Measurements from ENCODE around the gene DNAJC5G. TPM values are rescaled to one million over a fixed set of nuclear protein-coding genes. Genes with fewer than 3 reads are reported as not detected.

Gene DNAJC5G
- total and polyA plus RNA-seq, 2 of the 13 experiments (the other 11 are each of a cell fraction or from before 2014, with no cell fraction given) = 0.05 TPM; not detected in 1

DNA sequence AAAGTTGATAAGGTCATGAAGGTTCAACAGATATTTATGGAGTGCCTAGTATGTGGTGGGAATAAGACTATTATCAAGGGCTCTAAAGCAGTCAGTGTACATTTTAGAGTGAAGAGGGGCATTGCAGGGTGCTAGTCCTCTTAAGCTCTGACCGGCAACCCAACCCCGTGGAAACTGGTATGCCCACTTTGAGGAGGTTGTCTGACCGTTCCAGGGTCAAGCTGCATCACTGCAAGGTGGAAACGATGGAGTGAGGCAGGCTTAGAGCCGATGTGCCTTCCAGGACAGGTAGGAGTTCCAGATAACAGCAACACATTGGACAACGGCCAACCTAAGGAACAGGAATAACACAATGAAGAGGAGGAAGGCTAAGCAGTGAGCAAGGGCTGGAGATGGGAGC lies 34.4 kb downstream of the DNAJC5G start:
- peak; percentile 8 for FAIRE-seq
- BruUV-seq (replicated peaks) = no TSS peak
- no peaks in the 10 kb centered on the region for H3K79me2 ChIP-seq (ENCODE audit: insufficient read depth, low read length)
- no peak overlapping the region for H3K9ac ChIP-seq (ENCODE audit: insufficient read depth, low read depth, low read length)
- H3K36me3 ChIP-seq (replicated peaks in 1 of 2; ENCODE audit: control insufficient read depth in 1 of 2, insufficient read depth in 2 of 2, low read length in 2 of 2) = peaks cover 0 to 2% of the 10 kb centered on the region in 2 experiments; a peak in 2 of 5 replicates
- no peak for ATAC-seq
- CTCF ChIA-PET (ENCODE audit: low intra/inter-chr PET ratio, low total read pairs) = no interaction called here
- peaks cover 32% of the 10 kb centered on the region for H3K4me1 ChIP-seq (ENCODE audit: insufficient read depth, low read length)
- 91% methylated on average over 6 of the region's 6 CpGs for WGBS (ENCODE audit: low lambda C conversion rate)
- no peaks in the 10 kb centered on the region for H3K9me3 ChIP-seq (ENCODE audit: low read length)
- H3K4me3 ChIP-seq (replicated peaks in 1 of 3; ENCODE audit: insufficient read depth in 1 of 3, low read depth in 2 of 3, low read length in 3 of 3) = no peak overlapping the region
- intact Hi-C loops (cut with micrococcal nuclease; ENCODE audit: unreplicated experiment) = no loop called here
- in situ Hi-C loops (cut with HindIII; ENCODE audit: extremely low pct_ligation_motif_present, low pct_unique_long_range_greater_than_20kb) = no loop called here
- H4K20me1 ChIP-seq (ENCODE audit: insufficient read depth, low read length) = no peaks in the 10 kb centered on the region
- no peak overlapping the region for H3K27ac ChIP-seq (ENCODE audit: extremely low read length, insufficient read depth, low read length)
- POLR2A ChIA-PET = interaction anchor here (0.7 to 1.6 kb wide), 3 partner anchors 11 to 1068 kb away, joined by 3 to 5 read pairs (median 4); no protein-coding TSS in a partner anchor
- H3K27me3 ChIP-seq (ENCODE audit: control insufficient read depth in 1 of 2, insufficient read depth in 2 of 2, low read length in 2 of 2) = peaks cover 0 to 2% of the 10 kb centered on the region in 2 experiments; a peak in 2 of 5 replicates
- no peak for DNase-seq (ENCODE audit: low spot score)
- H2AFZ ChIP-seq (ENCODE audit: low read length) = no peak overlapping the region
- H3K4me2 ChIP-seq (ENCODE audit: low read depth, low read length) = no peak overlapping the region
- TF ChIP-seq XBP1 (CRISPR knock-in tag; IDR thresholded peaks at IDR 0.05) (no peak), ZNF780A (CRISPR knock-in tag; IDR thresholded peaks at IDR 0.05) (no peak), MAFK (conservative IDR thresholded peaks at IDR 0.05 in 1 of 2, IDR thresholded peaks at IDR 0.05 in 1 of 2; ENCODE audit: low read length in 2 of 2) (no peak), ATF7-NPFF (CRISPR knock-in tag; IDR thresholded peaks at IDR 0.05; ENCODE audit: low read depth) (no peak), CAMTA2 (CRISPR knock-in tag; IDR thresholded peaks at IDR 0.05; ENCODE audit: borderline replicate concordance) (no peak), ZKSCAN1 (IDR thresholded peaks at IDR 0.05; ENCODE audit: low read length) (no peak), SMAD9 (CRISPR knock-in tag; IDR thresholded peaks at IDR 0.05) (no peak), CEBPG (CRISPR knock-in tag; IDR thresholded peaks at IDR 0.05) (no peak), ARID2 (CRISPR knock-in tag; IDR thresholded peaks at IDR 0.05; ENCODE audit: borderline replicate concordance) (no peak)
- TF ChIP-seq, protein P1, sequence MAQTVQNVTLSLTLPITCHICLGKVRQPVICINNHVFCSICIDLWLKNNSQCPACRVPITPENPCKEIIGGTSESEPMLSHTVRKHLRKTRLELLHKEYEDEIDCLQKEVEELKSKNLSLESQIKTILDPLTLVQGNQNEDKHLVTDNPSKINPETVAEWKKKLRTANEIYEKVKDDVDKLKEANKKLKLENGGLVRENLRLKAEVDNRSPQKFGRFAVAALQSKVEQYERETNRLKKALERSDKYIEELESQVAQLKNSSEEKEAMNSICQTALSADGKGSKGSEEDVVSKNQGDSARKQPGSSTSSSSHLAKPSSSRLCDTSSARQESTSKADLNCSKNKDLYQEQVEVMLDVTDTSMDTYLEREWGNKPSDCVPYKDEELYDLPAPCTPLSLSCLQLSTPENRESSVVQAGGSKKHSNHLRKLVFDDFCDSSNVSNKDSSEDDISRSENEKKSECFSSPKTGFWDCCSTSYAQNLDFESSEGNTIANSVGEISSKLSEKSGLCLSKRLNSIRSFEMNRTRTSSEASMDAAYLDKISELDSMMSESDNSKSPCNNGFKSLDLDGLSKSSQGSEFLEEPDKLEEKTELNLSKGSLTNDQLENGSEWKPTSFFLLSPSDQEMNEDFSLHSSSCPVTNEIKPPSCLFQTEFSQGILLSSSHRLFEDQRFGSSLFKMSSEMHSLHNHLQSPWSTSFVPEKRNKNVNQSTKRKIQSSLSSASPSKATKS (CRISPR knock-in tag; IDR thresholded peaks at IDR 0.05) = no peak
- TF ChIP-seq, protein P2, sequence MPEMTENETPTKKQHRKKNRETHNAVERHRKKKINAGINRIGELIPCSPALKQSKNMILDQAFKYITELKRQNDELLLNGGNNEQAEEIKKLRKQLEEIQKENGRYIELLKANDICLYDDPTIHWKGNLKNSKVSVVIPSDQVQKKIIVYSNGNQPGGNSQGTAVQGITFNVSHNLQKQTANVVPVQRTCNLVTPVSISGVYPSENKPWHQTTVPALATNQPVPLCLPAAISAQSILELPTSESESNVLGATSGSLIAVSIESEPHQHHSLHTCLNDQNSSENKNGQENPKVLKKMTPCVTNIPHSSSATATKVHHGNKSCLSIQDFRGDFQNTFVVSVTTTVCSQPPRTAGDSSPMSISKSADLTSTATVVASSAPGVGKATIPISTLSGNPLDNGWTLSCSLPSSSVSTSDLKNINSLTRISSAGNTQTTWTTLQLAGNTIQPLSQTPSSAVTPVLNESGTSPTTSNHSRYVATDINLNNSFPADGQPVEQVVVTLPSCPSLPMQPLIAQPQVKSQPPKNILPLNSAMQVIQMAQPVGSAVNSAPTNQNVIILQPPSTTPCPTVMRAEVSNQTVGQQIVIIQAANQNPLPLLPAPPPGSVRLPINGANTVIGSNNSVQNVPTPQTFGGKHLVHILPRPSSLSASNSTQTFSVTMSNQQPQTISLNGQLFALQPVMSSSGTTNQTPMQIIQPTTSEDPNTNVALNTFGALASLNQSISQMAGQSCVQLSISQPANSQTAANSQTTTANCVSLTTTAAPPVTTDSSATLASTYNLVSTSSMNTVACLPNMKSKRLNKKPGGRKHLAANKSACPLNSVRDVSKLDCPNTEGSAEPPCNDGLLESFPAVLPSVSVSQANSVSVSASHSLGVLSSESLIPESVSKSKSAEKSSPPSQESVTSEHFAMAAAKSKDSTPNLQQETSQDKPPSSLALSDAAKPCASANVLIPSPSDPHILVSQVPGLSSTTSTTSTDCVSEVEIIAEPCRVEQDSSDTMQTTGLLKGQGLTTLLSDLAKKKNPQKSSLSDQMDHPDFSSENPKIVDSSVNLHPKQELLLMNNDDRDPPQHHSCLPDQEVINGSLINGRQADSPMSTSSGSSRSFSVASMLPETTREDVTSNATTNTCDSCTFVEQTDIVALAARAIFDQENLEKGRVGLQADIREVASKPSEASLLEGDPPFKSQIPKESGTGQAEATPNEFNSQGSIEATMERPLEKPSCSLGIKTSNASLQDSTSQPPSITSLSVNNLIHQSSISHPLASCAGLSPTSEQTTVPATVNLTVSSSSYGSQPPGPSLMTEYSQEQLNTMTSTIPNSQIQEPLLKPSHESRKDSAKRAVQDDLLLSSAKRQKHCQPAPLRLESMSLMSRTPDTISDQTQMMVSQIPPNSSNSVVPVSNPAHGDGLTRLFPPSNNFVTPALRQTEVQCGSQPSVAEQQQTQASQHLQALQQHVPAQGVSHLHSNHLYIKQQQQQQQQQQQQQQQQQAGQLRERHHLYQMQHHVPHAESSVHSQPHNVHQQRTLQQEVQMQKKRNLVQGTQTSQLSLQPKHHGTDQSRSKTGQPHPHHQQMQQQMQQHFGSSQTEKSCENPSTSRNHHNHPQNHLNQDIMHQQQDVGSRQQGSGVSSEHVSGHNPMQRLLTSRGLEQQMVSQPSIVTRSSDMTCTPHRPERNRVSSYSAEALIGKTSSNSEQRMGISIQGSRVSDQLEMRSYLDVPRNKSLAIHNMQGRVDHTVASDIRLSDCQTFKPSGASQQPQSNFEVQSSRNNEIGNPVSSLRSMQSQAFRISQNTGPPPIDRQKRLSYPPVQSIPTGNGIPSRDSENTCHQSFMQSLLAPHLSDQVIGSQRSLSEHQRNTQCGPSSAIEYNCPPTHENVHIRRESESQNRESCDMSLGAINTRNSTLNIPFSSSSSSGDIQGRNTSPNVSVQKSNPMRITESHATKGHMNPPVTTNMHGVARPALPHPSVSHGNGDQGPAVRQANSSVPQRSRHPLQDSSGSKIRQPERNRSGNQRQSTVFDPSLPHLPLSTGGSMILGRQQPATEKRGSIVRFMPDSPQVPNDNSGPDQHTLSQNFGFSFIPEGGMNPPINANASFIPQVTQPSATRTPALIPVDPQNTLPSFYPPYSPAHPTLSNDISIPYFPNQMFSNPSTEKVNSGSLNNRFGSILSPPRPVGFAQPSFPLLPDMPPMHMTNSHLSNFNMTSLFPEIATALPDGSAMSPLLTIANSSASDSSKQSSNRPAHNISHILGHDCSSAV (CRISPR knock-in tag; IDR thresholded peaks at IDR 0.05; ENCODE audit: borderline replicate concordance) = no peak
- TF ChIP-seq, protein P3, sequence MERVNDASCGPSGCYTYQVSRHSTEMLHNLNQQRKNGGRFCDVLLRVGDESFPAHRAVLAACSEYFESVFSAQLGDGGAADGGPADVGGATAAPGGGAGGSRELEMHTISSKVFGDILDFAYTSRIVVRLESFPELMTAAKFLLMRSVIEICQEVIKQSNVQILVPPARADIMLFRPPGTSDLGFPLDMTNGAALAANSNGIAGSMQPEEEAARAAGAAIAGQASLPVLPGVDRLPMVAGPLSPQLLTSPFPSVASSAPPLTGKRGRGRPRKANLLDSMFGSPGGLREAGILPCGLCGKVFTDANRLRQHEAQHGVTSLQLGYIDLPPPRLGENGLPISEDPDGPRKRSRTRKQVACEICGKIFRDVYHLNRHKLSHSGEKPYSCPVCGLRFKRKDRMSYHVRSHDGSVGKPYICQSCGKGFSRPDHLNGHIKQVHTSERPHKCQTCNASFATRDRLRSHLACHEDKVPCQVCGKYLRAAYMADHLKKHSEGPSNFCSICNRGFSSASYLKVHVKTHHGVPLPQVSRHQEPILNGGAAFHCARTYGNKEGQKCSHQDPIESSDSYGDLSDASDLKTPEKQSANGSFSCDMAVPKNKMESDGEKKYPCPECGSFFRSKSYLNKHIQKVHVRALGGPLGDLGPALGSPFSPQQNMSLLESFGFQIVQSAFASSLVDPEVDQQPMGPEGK (CRISPR knock-in tag; IDR thresholded peaks at IDR 0.05) = no peak
